ENCODE measurements around the gene RHBDL1. TPM values are rescaled to one million over a fixed set of nuclear protein-coding genes. Genes with fewer than 3 reads are reported as not detected.

Gene RHBDL1
- total and polyA plus RNA-seq, 2 of the 8 experiments (the other 6 are each of a cell fraction or from before 2014, with no cell fraction given): 4.0 to 8.1 TPM

GRCh38 chr16:667780-668518 is 7.5 kb upstream of the RHBDL1 start, which contains the start of gene RHOT2 (continued):
- TF ChIP-seq CHD7 (IDR thresholded peaks at IDR 0.05; ENCODE audit: insufficient replicate concordance, low read length) (no peak), NANOG (IDR thresholded peaks at IDR 0.05; ENCODE audit: insufficient read depth, low read depth, low read length, poor library complexity, severe bottlenecking) (peak; percentile 35), FOSL1 (IDR thresholded peaks at IDR 0.05; ENCODE audit: insufficient read depth, low read depth, low read length) (peak; percentile 39; the same call in 1 of the 2 replicates), GTF2F1 (IDR thresholded peaks at IDR 0.05; ENCODE audit: borderline replicate concordance, low read depth, low read length) (no peak), TAF1 (IDR thresholded peaks at IDR 0.05; ENCODE audit: low read depth, low read length) (peak; percentile 69; the same call in 1 of the 2 replicates), BCL11A (IDR thresholded peaks at IDR 0.05; ENCODE audit: low read depth in 2 of 2, low read length in 2 of 2) (no peak), SP1 (IDR thresholded peaks at IDR 0.05; ENCODE audit: low read depth, low read length) (peak; percentile 48; the same call in 1 of the 2 replicates), POU5F1 (IDR thresholded peaks at IDR 0.05; ENCODE audit: low read depth, low read length) (0 out of 2 replicates have a peak, but pooled peaks have one; percentile 4), HDAC2 (IDR thresholded peaks at IDR 0.05; ENCODE audit: borderline replicate concordance in 1 of 2, low read depth in 2 of 2, low read length in 2 of 2) (no peak), HDAC6 (IDR thresholded peaks at IDR 0.05; ENCODE audit: low read depth, low read length) (no peak)
